ENCODE measurements around the gene STXBP4.
"Not testable (repeated sequence)": the region's sequence is repeated elsewhere in the genome, so short reads cannot be mapped to it uniquely, and the experiment has no call there.

STXBP4 gene

DNA sequence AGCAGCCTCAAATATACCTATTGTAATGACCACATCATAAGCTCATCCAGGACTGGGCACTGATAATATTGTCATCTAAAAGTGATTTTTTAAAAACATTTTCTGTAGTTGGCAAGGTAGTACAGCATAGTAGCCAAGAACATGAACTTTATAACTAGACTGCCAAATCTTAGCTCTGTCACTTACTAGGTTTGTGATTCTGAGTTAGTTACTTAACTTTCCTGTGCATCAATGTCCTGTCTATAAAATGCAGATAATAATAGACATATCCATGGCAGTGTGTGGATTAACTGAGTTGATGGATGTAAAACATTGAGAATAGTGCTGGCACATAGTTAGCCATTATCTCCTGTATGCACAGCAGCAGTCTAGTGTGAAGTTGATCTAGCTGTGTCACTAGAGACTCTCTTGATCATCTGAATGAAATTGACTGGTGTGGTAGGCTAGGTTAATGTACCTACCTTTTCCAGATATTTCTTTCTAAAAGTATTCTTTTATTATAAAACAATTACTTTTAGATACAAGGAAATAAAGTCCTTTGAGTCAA is 101.5 kb downstream of the STXBP4 start:
- no peak for DNase-seq
- H3K36me3 ChIP-seq (replicated peaks; ENCODE audit: insufficient read depth, low read length): no peaks in the 10 kb centered on the region
- H3F3A ChIP-seq (ENCODE audit: insufficient read depth, low read length): no peaks in the 10 kb centered on the region
- 0 out of 2 replicates have a peak, but pooled peaks cover 3% of the 10 kb centered on the region for H3K4me1 ChIP-seq (ENCODE audit: low read length)
- H3K4me2 ChIP-seq (ENCODE audit: low read depth, low read length): no peak overlapping the region
- H3K4me3 ChIP-seq (ENCODE audit: low read length): no peak overlapping the region
- H3K9ac ChIP-seq (ENCODE audit: low read length): no peak overlapping the region
- no peaks in the 10 kb centered on the region for H3K9me2 ChIP-seq (replicated peaks; ENCODE audit: insufficient read depth, low read length)
- no peaks in the 10 kb centered on the region for H3K27me3 ChIP-seq (replicated peaks; ENCODE audit: insufficient read depth, low read length)
- H3K79me2 ChIP-seq (ENCODE audit: low read length): no peaks in the 10 kb centered on the region
- TF ChIP-seq, protein P1, sequence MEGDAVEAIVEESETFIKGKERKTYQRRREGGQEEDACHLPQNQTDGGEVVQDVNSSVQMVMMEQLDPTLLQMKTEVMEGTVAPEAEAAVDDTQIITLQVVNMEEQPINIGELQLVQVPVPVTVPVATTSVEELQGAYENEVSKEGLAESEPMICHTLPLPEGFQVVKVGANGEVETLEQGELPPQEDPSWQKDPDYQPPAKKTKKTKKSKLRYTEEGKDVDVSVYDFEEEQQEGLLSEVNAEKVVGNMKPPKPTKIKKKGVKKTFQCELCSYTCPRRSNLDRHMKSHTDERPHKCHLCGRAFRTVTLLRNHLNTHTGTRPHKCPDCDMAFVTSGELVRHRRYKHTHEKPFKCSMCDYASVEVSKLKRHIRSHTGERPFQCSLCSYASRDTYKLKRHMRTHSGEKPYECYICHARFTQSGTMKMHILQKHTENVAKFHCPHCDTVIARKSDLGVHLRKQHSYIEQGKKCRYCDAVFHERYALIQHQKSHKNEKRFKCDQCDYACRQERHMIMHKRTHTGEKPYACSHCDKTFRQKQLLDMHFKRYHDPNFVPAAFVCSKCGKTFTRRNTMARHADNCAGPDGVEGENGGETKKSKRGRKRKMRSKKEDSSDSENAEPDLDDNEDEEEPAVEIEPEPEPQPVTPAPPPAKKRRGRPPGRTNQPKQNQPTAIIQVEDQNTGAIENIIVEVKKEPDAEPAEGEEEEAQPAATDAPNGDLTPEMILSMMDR (IDR thresholded peaks at IDR 0.05; ENCODE audit: low read length): no peak
- no peak for TF ChIP-seq EZH2phosphoT487 (IDR thresholded peaks at IDR 0.05; ENCODE audit: low read length)
- TF ChIP-seq EZH2 (optimal IDR thresholded peaks at IDR 0.05; ENCODE audit: low read depth, low read length): no peak
- no peaks in the 10 kb centered on the region for H3K9me3 ChIP-seq (replicated peaks; ENCODE audit: insufficient read depth, low read length)
- no peaks in the 10 kb centered on the region for H4K20me1 ChIP-seq (ENCODE audit: insufficient read depth, low read length)
- H3K27ac ChIP-seq (ENCODE audit: low read length): no peak overlapping the region
- H2AFZ ChIP-seq (ENCODE audit: low read length): no peak overlapping the region

DNA sequence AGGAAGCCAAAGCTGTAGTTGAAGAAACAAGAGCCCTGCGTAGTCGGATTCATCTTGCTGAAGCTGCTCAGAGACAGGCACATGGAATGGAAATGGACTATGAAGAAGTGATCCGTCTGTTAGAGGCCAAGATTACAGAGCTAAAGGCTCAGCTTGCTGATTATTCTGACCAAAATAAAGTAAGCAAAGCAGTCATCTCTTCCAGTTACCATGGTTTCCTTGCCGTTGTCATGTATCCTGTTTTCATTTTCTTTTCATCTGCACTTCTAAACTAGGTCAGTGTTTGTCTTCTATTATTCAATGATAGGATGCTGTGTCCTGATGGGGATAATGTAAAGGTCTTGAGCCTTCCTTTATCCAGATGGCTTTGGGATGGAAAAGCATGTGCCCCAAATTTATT is 104.3 kb downstream of the STXBP4 start:
- Histone ChIP-seq H3K9me2 (replicated peaks; ENCODE audit: insufficient read depth, low read length) (no peaks in the 10 kb centered on the region), H3K9me3 (replicated peaks; ENCODE audit: insufficient read depth, low read length) (no peaks in the 10 kb centered on the region), H2AFZ (ENCODE audit: low read length) (no peak overlapping the region), H4K20me1 (ENCODE audit: insufficient read depth, low read length) (no peaks in the 10 kb centered on the region), H3K4me3 (ENCODE audit: low read length) (no peak overlapping the region), H3K27ac (ENCODE audit: low read length) (no peak overlapping the region), H3K79me2 (ENCODE audit: low read length) (no peaks in the 10 kb centered on the region), H3K9ac (ENCODE audit: low read length) (no peak overlapping the region), H3K4me1 (ENCODE audit: low read length) (0 out of 2 replicates have a peak, but pooled peaks cover 3% of the 10 kb centered on the region), H3K4me2 (ENCODE audit: low read depth, low read length) (no peak overlapping the region), H3F3A (ENCODE audit: insufficient read depth, low read length) (no peaks in the 10 kb centered on the region), H3K27me3 (replicated peaks; ENCODE audit: insufficient read depth, low read length) (no peaks in the 10 kb centered on the region), H3K36me3 (replicated peaks; ENCODE audit: insufficient read depth, low read length) (no peaks in the 10 kb centered on the region)
- TF ChIP-seq EZH2 (optimal IDR thresholded peaks at IDR 0.05; ENCODE audit: low read depth, low read length) (no peak), EZH2phosphoT487 (IDR thresholded peaks at IDR 0.05; ENCODE audit: low read length) (no peak)
- TF ChIP-seq, protein P1 (IDR thresholded peaks at IDR 0.05; ENCODE audit: low read length): no peak
- DNase-seq: no peak

DNA sequence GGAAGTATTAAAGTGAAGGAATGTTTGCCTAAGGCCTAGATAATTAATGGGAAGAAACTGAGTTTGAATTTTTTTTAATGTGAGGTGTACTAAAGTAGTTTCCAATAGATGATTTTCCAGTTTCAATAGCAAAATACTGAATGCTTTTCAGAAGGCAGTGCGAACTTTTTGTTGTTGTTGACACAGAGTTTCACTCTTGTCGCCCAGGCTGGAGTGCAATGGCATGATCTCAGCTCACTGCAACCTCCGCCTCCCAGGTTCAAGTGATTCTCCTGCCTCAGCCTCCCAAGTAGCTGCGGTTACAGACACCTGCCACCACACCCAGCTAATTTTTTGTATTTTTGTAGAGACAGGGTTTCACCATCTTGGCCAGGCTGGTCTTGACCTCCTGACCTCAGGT is 104.9 kb downstream of the STXBP4 start:
- H2AFZ ChIP-seq (ENCODE audit: low read length); H3K4me2 ChIP-seq (ENCODE audit: low read depth, low read length); H3F3A ChIP-seq (ENCODE audit: insufficient read depth, low read length); H3K36me3 ChIP-seq (replicated peaks; ENCODE audit: insufficient read depth, low read length); H3K9me2 ChIP-seq (replicated peaks; ENCODE audit: insufficient read depth, low read length); H3K4me1 ChIP-seq (ENCODE audit: low read length); H3K79me2 ChIP-seq (ENCODE audit: low read length); H3K4me3 ChIP-seq (ENCODE audit: low read length); H3K9me3 ChIP-seq (replicated peaks; ENCODE audit: insufficient read depth, low read length); H3K27me3 ChIP-seq (replicated peaks; ENCODE audit: insufficient read depth, low read length); H3K9ac ChIP-seq (ENCODE audit: low read length); H4K20me1 ChIP-seq (ENCODE audit: insufficient read depth, low read length); DNase-seq; H3K27ac ChIP-seq (ENCODE audit: low read length): not testable (repeated sequence)

DNA sequence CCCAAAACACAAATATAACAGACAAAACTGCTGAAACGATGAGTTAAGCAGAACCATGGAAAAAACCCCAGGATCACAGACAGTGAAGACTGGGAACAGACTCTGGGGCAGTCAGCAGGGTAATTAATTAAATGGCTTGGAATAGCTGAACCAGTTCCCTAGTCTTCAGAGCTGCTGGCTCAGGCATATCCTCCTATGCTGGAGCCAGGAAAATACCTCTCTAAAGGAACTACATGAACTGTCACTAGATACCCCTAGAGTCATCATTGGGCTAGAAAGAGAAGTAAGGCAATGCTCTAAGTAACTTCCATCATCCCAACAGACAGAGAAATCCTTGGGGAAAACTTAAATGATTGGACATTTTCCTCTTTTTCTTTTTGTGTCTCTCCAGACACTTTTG is 113.0 kb downstream of the STXBP4 start:
- Histone ChIP-seq H3K4me2 (ENCODE audit: low read depth, low read length) (no peak overlapping the region), H3K9ac (ENCODE audit: low read length) (no peak overlapping the region), H3K36me3 (replicated peaks; ENCODE audit: insufficient read depth, low read length) (no peaks in the 10 kb centered on the region), H3K9me2 (replicated peaks; ENCODE audit: insufficient read depth, low read length) (no peaks in the 10 kb centered on the region), H3F3A (ENCODE audit: insufficient read depth, low read length) (no peaks in the 10 kb centered on the region), H3K9me3 (replicated peaks; ENCODE audit: insufficient read depth, low read length) (no peaks in the 10 kb centered on the region), H3K4me1 (ENCODE audit: low read length) (no peaks in the 10 kb centered on the region), H3K79me2 (ENCODE audit: low read length) (no peaks in the 10 kb centered on the region), H3K27me3 (replicated peaks; ENCODE audit: insufficient read depth, low read length) (no peaks in the 10 kb centered on the region), H2AFZ (ENCODE audit: low read length) (no peak overlapping the region), H3K27ac (ENCODE audit: low read length) (no peak overlapping the region), H3K4me3 (ENCODE audit: low read length) (no peak overlapping the region), H4K20me1 (ENCODE audit: insufficient read depth, low read length) (no peaks in the 10 kb centered on the region)
- no peak for TF ChIP-seq EZH2 (optimal IDR thresholded peaks at IDR 0.05; ENCODE audit: low read depth, low read length)
- TF ChIP-seq, protein P1 (IDR thresholded peaks at IDR 0.05; ENCODE audit: low read length): no peak
- TF ChIP-seq EZH2phosphoT487 (IDR thresholded peaks at IDR 0.05; ENCODE audit: low read length): no peak
- DNase-seq: no peak

Data from MM.1S (cell line).